HEK293 (cell line): ENCODE data around the gene ABCA12.

Experiments
- CTCF ChIA-PET: fragments of 350-600 bp; formaldehyde crosslinking; extraction: SDS; loops from one replicate; lab custom pipeline; 2021; ENCODE audit warnings: antibody characterized with exemption; lab: Yijun Ruan, JAX
- POLR2A ChIA-PET: fragments of 300-600 bp; formaldehyde crosslinking; extraction: SDS; loops from one replicate; lab custom pipeline; 2020; ENCODE audit warnings: antibody characterized with exemption, inconsistent platforms; lab: Yijun Ruan, JAX
- H3K27ac ChIP-seq: fragments of 200-500 bp; sonication (Bioruptor generic); 2 replicates; pipeline ENCODE4 v1.5.1; 2014; ENCODE audit warnings: low read depth, low read length, control low read depth, inconsistent platforms; ENCODE audit errors: extremely low read depth
- H3K36me3 ChIP-seq, 2 experiments: fragments of 200-500 bp in 1 of 2; sonication (Bioruptor generic) in 1 of 2; 1 replicate in 1 of 2; 2 replicates in 1 of 2; pipeline ENCODE4 v1.5.1; 2014 to 2017; ENCODE audit warnings: inconsistent platforms in 2 of 2, low read length in 2 of 2; ENCODE audit not compliant: control insufficient read depth in 2 of 2, insufficient read depth in 1 of 2
- H3K4me1 ChIP-seq: fragments of 200-500 bp; sonication (Bioruptor generic); 2 replicates; pipeline ENCODE4 v1.5.1; 2014; ENCODE audit warnings: mild to moderate bottlenecking, low read length, inconsistent platforms; ENCODE audit not compliant: control insufficient read depth, insufficient read depth
- H3K4me3 ChIP-seq: 2 replicates; pipeline ENCODE4 v1.5.1; 2011; ENCODE audit warnings: low read depth, mild to moderate bottlenecking, control low read depth, low read length, moderate library complexity
- H3K9me3 ChIP-seq: fragments of 200-500 bp; sonication (Bioruptor generic); 2 replicates; pipeline ENCODE4 v1.5.1; 2014; ENCODE audit warnings: low read depth, low read length, inconsistent platforms; ENCODE audit not compliant: control insufficient read depth, insufficient read depth
- PRDM6 ChIP-seq: fragments of 450-650 bp; formaldehyde crosslinking; IDR thresholded peaks from 2 replicates; pipeline ENCODE4 v1.5.1; 2017; ENCODE audit warnings: missing biosample characterization, missing genetic modification characterization
- REST ChIP-seq: fragments of 450-650 bp; formaldehyde crosslinking; IDR thresholded peaks from 2 replicates; pipeline ENCODE4 v1.5.1; 2016; ENCODE audit warnings: missing biosample characterization, missing genetic modification characterization
- ZBTB1 ChIP-seq: fragments of 450-650 bp; formaldehyde crosslinking; IDR thresholded peaks from 2 replicates; pipeline ENCODE4 v1.5.1; 2016; ENCODE audit warnings: missing biosample characterization, missing genetic modification characterization
- ZFP3 ChIP-seq: fragments of 450-650 bp; formaldehyde crosslinking; IDR thresholded peaks from 2 replicates; pipeline ENCODE4 v1.5.1; 2016; ENCODE audit warnings: low read depth, missing biosample characterization, missing genetic modification characterization
- ZNF114 ChIP-seq: fragments of 450-650 bp; formaldehyde crosslinking; IDR thresholded peaks from 2 replicates; pipeline ENCODE4 v1.5.0; 2017; ENCODE audit warnings: missing biosample characterization, missing genetic modification characterization
- ZNF174 ChIP-seq: fragments of 450-650 bp; formaldehyde crosslinking; IDR thresholded peaks from 2 replicates; pipeline ENCODE4 v1.5.0; 2017; ENCODE audit warnings: missing biosample characterization, mild to moderate bottlenecking, missing genetic modification characterization
- ZNF175 ChIP-seq: fragments of 450-650 bp; formaldehyde crosslinking; IDR thresholded peaks from 2 replicates; pipeline ENCODE4 v1.5.1; 2016; ENCODE audit warnings: missing biosample characterization, missing genetic modification characterization
- ZNF221 ChIP-seq: fragments of 450-650 bp; formaldehyde crosslinking; IDR thresholded peaks from 2 replicates; pipeline ENCODE4 v1.5.1; 2017; ENCODE audit warnings: missing biosample characterization, missing genetic modification characterization, borderline replicate concordance
- ZNF473 ChIP-seq: fragments of 450-650 bp; formaldehyde crosslinking; IDR thresholded peaks from 2 replicates; pipeline ENCODE4 v1.5.1; 2017; ENCODE audit warnings: missing biosample characterization, missing genetic modification characterization
- ZNF510 ChIP-seq: fragments of 450-650 bp; formaldehyde crosslinking; IDR thresholded peaks from 2 replicates; pipeline ENCODE4 v1.5.1; 2018; ENCODE audit warnings: mild to moderate bottlenecking, missing genetic modification characterization, missing biosample characterization; ENCODE audit not compliant: insufficient replicate concordance
- ZNF514 ChIP-seq: fragments of 450-650 bp; formaldehyde crosslinking; IDR thresholded peaks from 2 replicates; pipeline ENCODE4 v1.5.1; 2016; ENCODE audit warnings: missing biosample characterization, missing genetic modification characterization
- ZNF629 ChIP-seq: fragments of 450-650 bp; formaldehyde crosslinking; IDR thresholded peaks from 2 replicates; pipeline ENCODE4 v1.5.1; 2017; ENCODE audit warnings: missing biosample characterization, missing genetic modification characterization
- ZNF707 ChIP-seq: fragments of 450-650 bp; formaldehyde crosslinking; IDR thresholded peaks from 2 replicates; pipeline ENCODE4 v1.5.1; 2016; ENCODE audit warnings: missing biosample characterization, missing genetic modification characterization
- TF ChIP-seq, protein P1 (sequence below): fragments of 450-650 bp; formaldehyde crosslinking; IDR thresholded peaks from 2 replicates; pipeline ENCODE4 v1.5.1; 2016; ENCODE audit warnings: missing biosample characterization, missing genetic modification characterization, low read depth
- TF ChIP-seq, protein P2 (sequence below): fragments of 450-650 bp; formaldehyde crosslinking; IDR thresholded peaks from 2 replicates; pipeline ENCODE4 v1.5.1; 2016; ENCODE audit warnings: missing biosample characterization, missing genetic modification characterization
- TF ChIP-seq, protein P3 (sequence below): fragments of 450-650 bp; formaldehyde crosslinking; IDR thresholded peaks from 2 replicates; pipeline ENCODE4 v1.5.1; 2016; ENCODE audit warnings: missing biosample characterization, missing genetic modification characterization, borderline replicate concordance
- TF ChIP-seq, protein P4 (sequence below): fragments of 450-650 bp; formaldehyde crosslinking; IDR thresholded peaks from 2 replicates; pipeline ENCODE4 v1.5.1; 2016; ENCODE audit warnings: missing biosample characterization, missing genetic modification characterization

Gene ABCA12

GRCh38 chr2:215029936-215030335 lies 108.5 kb downstream of the ABCA12 start:
- Histone ChIP-seq H3K9me3 (no peaks in the 10 kb centered on the region), H3K27ac (no peak overlapping the region)
- TF ChIP-seq, protein P1, sequence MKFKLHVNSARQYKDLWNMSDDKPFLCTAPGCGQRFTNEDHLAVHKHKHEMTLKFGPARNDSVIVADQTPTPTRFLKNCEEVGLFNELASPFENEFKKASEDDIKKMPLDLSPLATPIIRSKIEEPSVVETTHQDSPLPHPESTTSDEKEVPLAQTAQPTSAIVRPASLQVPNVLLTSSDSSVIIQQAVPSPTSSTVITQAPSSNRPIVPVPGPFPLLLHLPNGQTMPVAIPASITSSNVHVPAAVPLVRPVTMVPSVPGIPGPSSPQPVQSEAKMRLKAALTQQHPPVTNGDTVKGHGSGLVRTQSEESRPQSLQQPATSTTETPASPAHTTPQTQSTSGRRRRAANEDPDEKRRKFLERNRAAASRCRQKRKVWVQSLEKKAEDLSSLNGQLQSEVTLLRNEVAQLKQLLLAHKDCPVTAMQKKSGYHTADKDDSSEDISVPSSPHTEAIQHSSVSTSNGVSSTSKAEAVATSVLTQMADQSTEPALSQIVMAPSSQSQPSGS (tag by site-specific recombination): no peak
- TF ChIP-seq, protein P2, sequence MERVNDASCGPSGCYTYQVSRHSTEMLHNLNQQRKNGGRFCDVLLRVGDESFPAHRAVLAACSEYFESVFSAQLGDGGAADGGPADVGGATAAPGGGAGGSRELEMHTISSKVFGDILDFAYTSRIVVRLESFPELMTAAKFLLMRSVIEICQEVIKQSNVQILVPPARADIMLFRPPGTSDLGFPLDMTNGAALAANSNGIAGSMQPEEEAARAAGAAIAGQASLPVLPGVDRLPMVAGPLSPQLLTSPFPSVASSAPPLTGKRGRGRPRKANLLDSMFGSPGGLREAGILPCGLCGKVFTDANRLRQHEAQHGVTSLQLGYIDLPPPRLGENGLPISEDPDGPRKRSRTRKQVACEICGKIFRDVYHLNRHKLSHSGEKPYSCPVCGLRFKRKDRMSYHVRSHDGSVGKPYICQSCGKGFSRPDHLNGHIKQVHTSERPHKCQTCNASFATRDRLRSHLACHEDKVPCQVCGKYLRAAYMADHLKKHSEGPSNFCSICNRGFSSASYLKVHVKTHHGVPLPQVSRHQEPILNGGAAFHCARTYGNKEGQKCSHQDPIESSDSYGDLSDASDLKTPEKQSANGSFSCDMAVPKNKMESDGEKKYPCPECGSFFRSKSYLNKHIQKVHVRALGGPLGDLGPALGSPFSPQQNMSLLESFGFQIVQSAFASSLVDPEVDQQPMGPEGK: no peak
- TF ChIP-seq, all 188 proteins: peak for 0
- CTCF ChIA-PET: no interaction called here
- POLR2A ChIA-PET: no interaction called here
- H3K36me3 ChIP-seq: no peaks in the 10 kb centered on the region
- H3K4me1 ChIP-seq: no peaks in the 10 kb centered on the region
- no peak overlapping the region for H3K4me3 ChIP-seq

DNA sequence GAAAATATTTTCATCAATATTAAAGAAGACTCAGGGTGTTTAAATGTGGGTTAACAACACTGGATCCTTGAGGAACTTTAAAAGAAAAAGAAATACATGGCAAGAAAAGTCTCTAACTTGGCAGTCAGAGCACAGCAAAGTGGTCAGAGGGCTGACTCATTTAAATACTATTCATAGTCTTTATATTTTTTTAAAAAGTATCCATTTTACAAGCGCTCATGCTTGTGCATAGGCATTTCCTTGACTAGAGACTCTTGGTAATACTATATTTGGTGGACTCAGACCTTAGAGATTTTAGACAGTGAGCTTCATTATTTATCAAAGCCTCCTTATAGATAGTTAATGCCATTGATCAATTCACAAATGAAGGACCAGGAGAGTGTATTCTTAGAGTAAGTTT lies 110.2 kb downstream of the ABCA12 start:
- CTCF ChIA-PET: no interaction called here

GRCh38 chr2:215027779-215028178 lies 110.6 kb downstream of the ABCA12 start:
- ChIA-PET POLR2A (no interaction called here), CTCF (no interaction called here)
- Histone ChIP-seq H3K4me1 (no peaks in the 10 kb centered on the region), H3K36me3 (no peaks in the 10 kb centered on the region), H3K9me3 (no peaks in the 10 kb centered on the region), H3K27ac (no peak overlapping the region), H3K4me3 (no peak overlapping the region)
- no peak for TF ChIP-seq ZNF114 (tag by site-specific recombination)
- no peak for TF ChIP-seq ZNF221
- TF ChIP-seq ZBTB1 (tag by site-specific recombination): no peak
- TF ChIP-seq PRDM6 (tag by site-specific recombination): no peak
- no peak for TF ChIP-seq ZNF510 (tag by site-specific recombination)
- no peak for TF ChIP-seq ZNF514 (tag by site-specific recombination)
- TF ChIP-seq, protein P3, sequence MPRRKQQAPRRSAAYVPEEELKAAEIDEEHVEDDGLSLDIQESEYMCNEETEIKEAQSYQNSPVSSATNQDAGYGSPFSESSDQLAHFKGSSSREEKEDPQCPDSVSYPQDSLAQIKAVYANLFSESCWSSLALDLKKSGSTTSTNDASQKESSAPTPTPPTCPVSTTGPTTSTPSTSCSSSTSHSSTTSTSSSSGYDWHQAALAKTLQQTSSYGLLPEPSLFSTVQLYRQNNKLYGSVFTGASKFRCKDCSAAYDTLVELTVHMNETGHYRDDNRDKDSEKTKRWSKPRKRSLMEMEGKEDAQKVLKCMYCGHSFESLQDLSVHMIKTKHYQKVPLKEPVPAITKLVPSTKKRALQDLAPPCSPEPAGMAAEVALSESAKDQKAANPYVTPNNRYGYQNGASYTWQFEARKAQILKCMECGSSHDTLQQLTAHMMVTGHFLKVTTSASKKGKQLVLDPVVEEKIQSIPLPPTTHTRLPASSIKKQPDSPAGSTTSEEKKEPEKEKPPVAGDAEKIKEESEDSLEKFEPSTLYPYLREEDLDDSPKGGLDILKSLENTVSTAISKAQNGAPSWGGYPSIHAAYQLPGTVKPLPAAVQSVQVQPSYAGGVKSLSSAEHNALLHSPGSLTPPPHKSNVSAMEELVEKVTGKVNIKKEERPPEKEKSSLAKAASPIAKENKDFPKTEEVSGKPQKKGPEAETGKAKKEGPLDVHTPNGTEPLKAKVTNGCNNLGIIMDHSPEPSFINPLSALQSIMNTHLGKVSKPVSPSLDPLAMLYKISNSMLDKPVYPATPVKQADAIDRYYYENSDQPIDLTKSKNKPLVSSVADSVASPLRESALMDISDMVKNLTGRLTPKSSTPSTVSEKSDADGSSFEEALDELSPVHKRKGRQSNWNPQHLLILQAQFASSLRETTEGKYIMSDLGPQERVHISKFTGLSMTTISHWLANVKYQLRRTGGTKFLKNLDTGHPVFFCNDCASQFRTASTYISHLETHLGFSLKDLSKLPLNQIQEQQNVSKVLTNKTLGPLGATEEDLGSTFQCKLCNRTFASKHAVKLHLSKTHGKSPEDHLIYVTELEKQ (tag by site-specific recombination): no peak
- TF ChIP-seq ZNF175 (tag by site-specific recombination): no peak
- no peak for TF ChIP-seq ZNF174 (tag by site-specific recombination)
- no peak for TF ChIP-seq ZNF707 (tag by site-specific recombination)
- no peak for TF ChIP-seq ZNF473
- no peak for TF ChIP-seq ZNF629 (tag by site-specific recombination)
- TF ChIP-seq REST (tag by site-specific recombination): no peak

More for the DNA sequence above, 110.2 kb downstream of the ABCA12 start:
- no peak for TF ChIP-seq ZFP3
- TF ChIP-seq, protein P4, sequence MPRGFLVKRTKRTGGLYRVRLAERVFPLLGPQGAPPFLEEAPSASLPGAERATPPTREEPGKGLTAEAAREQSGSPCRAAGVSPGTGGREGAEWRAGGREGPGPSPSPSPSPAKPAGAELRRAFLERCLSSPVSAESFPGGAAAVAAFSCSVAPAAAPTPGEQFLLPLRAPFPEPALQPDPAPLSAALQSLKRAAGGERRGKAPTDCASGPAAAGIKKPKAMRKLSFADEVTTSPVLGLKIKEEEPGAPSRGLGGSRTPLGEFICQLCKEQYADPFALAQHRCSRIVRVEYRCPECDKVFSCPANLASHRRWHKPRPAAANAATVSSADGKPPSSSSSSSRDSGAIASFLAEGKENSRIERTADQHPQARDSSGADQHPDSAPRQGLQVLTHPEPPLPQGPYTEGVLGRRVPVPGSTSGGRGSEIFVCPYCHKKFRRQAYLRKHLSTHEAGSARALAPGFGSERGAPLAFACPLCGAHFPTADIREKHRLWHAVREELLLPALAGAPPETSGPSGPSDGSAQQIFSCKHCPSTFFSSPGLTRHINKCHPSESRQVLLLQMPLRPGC (tag by site-specific recombination): no peak
- POLR2A ChIA-PET: no interaction called here
- no peaks in the 10 kb centered on the region for H3K36me3 ChIP-seq
- no peaks in the 10 kb centered on the region for H3K4me1 ChIP-seq
- H3K27ac ChIP-seq: no peak overlapping the region
- H3K4me3 ChIP-seq: no peak overlapping the region
- H3K9me3 ChIP-seq: no peaks in the 10 kb centered on the region
